ENCODE results near the gene ARPP21. TPM values are rescaled to one million over a fixed set of nuclear protein-coding genes. Genes with fewer than 3 reads are reported as not detected.

Gene ARPP21
- polyA plus RNA-seq, 1 donor from 2014 or later = 12.8 TPM

GRCh38 chr3:35624698-35625097 lies 14.6 kb upstream of the ARPP21 start:
- H3K9me3 ChIP-seq (ENCODE audit: low read length) = no peaks in the 10 kb centered on the region
- no peaks in the 10 kb centered on the region for H4K20me1 ChIP-seq (ENCODE audit: insufficient read depth)
- H3K27me3 ChIP-seq (ENCODE audit: insufficient read depth, low read depth, low read length) = no peaks in the 10 kb centered on the region
- no peak for TF ChIP-seq RAD21 (conservative IDR thresholded peaks at IDR 0.05)
- no peak for TF ChIP-seq EZH2 (IDR thresholded peaks at IDR 0.05; ENCODE audit: borderline replicate concordance, insufficient read depth, low read length, poor library complexity, severe bottlenecking)
- no peak for TF ChIP-seq EP300 (conservative IDR thresholded peaks at IDR 0.05; ENCODE audit: poor library complexity, severe bottlenecking)
- TF ChIP-seq SMC3 (conservative IDR thresholded peaks at IDR 0.05; ENCODE audit: poor library complexity) = no peak
- no peak for TF ChIP-seq TAF1 (IDR thresholded peaks at IDR 0.05; ENCODE audit: low read depth)
- H3K9ac ChIP-seq (ENCODE audit: low read length) = no peak overlapping the region
- no peak overlapping the region for H2AFZ ChIP-seq (ENCODE audit: low read depth, low read length)
- H3K27ac ChIP-seq (ENCODE audit: low read length) = no peak overlapping the region
- no peak overlapping the region for H3K4me3 ChIP-seq (ENCODE audit: low read length)
- no peaks in the 10 kb centered on the region for H3K36me3 ChIP-seq (ENCODE audit: insufficient read depth, low read length)
- no peaks in the 10 kb centered on the region for H3K9me2 ChIP-seq (ENCODE audit: insufficient read depth, low read length)
- no peaks in the 10 kb centered on the region for H3K79me2 ChIP-seq (replicated peaks; ENCODE audit: insufficient read depth, low read length)
- no peak overlapping the region for H3K4me2 ChIP-seq (ENCODE audit: low read length)
- H3F3A ChIP-seq (ENCODE audit: insufficient read depth, low read length, poor library complexity, severe bottlenecking) = no peaks in the 10 kb centered on the region

DNA sequence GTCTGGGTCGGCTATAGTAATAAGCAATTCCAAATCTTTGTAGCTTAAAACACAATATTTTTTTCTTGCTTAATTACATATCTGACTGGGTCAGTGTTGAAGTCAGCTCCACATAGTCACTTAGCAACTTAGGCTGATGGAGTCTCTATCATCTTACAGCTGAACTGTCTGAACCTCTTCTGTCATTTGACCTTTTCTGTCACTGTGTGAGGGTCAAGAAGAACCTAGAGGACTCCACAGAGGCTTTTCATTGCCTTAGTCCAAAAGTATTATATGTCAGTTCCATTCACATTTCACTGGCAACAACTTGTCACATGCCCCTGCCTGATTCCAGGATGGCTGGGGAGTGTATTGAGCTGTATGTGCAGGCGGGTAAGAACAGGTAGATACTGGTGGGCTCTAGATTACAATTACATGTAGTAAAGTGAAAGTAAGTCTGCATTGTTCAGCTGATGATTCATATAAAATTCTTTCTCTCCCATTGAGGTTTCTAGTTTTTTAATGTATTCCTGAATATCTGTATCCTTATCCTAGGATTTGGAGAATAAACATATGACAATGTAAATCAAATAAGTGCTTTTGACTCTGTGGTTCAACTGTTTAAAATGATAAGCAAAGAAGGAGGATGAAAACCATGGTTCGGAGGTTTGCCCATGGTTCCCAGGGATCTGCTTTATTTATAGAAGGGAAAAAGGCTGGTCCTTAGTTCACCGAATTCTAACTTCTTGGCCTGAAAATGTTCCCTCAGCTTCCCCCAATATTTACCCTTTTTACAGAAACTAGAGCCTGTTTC lies 5.8 kb upstream of the ARPP21 start:
- no peaks in the 10 kb centered on the region for H3K9me2 ChIP-seq (ENCODE audit: insufficient read depth, low read length)
- H3K79me2 ChIP-seq (replicated peaks; ENCODE audit: insufficient read depth, low read length) = no peaks in the 10 kb centered on the region
- H3F3A ChIP-seq (ENCODE audit: insufficient read depth, low read length, poor library complexity, severe bottlenecking) = no peaks in the 10 kb centered on the region
- no peaks in the 10 kb centered on the region for H3K27me3 ChIP-seq (ENCODE audit: insufficient read depth, low read depth, low read length)
- no peaks in the 10 kb centered on the region for H3K36me3 ChIP-seq (ENCODE audit: insufficient read depth, low read length)
- no peak overlapping the region for H3K4me2 ChIP-seq (ENCODE audit: low read length)
- H3K27ac ChIP-seq (ENCODE audit: low read length) = no peak overlapping the region
- no peak overlapping the region for H3K4me3 ChIP-seq (ENCODE audit: low read length)
- H4K20me1 ChIP-seq (ENCODE audit: insufficient read depth) = no peaks in the 10 kb centered on the region
- TF ChIP-seq, protein P1, sequence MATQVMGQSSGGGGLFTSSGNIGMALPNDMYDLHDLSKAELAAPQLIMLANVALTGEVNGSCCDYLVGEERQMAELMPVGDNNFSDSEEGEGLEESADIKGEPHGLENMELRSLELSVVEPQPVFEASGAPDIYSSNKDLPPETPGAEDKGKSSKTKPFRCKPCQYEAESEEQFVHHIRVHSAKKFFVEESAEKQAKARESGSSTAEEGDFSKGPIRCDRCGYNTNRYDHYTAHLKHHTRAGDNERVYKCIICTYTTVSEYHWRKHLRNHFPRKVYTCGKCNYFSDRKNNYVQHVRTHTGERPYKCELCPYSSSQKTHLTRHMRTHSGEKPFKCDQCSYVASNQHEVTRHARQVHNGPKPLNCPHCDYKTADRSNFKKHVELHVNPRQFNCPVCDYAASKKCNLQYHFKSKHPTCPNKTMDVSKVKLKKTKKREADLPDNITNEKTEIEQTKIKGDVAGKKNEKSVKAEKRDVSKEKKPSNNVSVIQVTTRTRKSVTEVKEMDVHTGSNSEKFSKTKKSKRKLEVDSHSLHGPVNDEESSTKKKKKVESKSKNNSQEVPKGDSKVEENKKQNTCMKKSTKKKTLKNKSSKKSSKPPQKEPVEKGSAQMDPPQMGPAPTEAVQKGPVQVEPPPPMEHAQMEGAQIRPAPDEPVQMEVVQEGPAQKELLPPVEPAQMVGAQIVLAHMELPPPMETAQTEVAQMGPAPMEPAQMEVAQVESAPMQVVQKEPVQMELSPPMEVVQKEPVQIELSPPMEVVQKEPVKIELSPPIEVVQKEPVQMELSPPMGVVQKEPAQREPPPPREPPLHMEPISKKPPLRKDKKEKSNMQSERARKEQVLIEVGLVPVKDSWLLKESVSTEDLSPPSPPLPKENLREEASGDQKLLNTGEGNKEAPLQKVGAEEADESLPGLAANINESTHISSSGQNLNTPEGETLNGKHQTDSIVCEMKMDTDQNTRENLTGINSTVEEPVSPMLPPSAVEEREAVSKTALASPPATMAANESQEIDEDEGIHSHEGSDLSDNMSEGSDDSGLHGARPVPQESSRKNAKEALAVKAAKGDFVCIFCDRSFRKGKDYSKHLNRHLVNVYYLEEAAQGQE (IDR thresholded peaks at IDR 0.05; ENCODE audit: borderline replicate concordance) = no peak
- TF ChIP-seq POLR2AphosphoS5 (IDR thresholded peaks at IDR 0.05) (no peak), EZH2 (IDR thresholded peaks at IDR 0.05; ENCODE audit: borderline replicate concordance, insufficient read depth, low read length, poor library complexity, severe bottlenecking) (no peak), MXI1 (conservative IDR thresholded peaks at IDR 0.05; ENCODE audit: poor library complexity, severe bottlenecking) (no peak)
- H3K9ac ChIP-seq (ENCODE audit: low read length) = no peak overlapping the region
- no peak overlapping the region for H2AFZ ChIP-seq (ENCODE audit: low read depth, low read length)
- no peaks in the 10 kb centered on the region for H3K9me3 ChIP-seq (ENCODE audit: low read length)

DNA sequence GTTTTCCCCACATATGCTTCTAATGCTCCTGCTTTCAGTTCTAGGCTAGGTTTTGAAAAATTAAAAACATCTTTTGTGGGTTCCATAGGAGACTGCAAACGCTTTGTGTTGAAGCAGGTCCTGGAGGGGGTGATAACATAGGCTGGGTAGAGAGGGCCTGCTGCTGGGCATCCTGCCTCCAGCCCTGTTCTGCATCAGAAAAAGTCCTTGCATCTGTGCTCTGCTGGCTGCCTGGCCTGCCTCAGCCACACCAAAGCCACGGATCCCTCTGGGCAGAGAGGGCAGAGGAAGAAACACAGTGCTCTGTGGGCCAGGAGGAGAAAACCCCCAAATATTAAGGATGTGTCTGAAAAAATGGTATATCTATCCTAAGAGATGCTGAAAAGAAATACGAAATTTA lies 3.9 kb upstream of the ARPP21 start:
- Histone ChIP-seq H3F3A (ENCODE audit: insufficient read depth, low read length, poor library complexity, severe bottlenecking) (no peaks in the 10 kb centered on the region), H2AFZ (ENCODE audit: low read depth, low read length) (no peak overlapping the region), H3K27me3 (ENCODE audit: insufficient read depth, low read depth, low read length) (peaks cover 9% of the 10 kb centered on the region), H4K20me1 (ENCODE audit: insufficient read depth) (no peaks in the 10 kb centered on the region), H3K36me3 (ENCODE audit: insufficient read depth, low read length) (no peaks in the 10 kb centered on the region), H3K9ac (ENCODE audit: low read length) (no peak overlapping the region), H3K4me3 (ENCODE audit: low read length) (no peak overlapping the region), H3K79me2 (replicated peaks; ENCODE audit: insufficient read depth, low read length) (no peaks in the 10 kb centered on the region), H3K9me2 (ENCODE audit: insufficient read depth, low read length) (no peaks in the 10 kb centered on the region), H3K27ac (ENCODE audit: low read length) (no peak overlapping the region), H3K4me2 (ENCODE audit: low read length) (no peak overlapping the region), H3K9me3 (ENCODE audit: low read length) (no peaks in the 10 kb centered on the region)
- TF ChIP-seq POLR2AphosphoS5 (IDR thresholded peaks at IDR 0.05) (no peak), TAF1 (IDR thresholded peaks at IDR 0.05; ENCODE audit: low read depth) (no peak), MXI1 (conservative IDR thresholded peaks at IDR 0.05; ENCODE audit: poor library complexity, severe bottlenecking) (no peak), EP300 (conservative IDR thresholded peaks at IDR 0.05; ENCODE audit: poor library complexity, severe bottlenecking) (no peak)

All from neural cell (in vitro differentiated cells).